K562 (cell line): ENCODE data around the gene DMXL1. TPM values are rescaled to one million over a fixed set of nuclear protein-coding genes. Genes with fewer than 3 reads are reported as not detected.

Experiments
- ARID3A ChIP-seq: IDR thresholded peaks from 2 replicates; pipeline ENCODE4 v1.6.1; 2012; ENCODE audit warnings: low read depth, low read length, improper control_type of control experiment, borderline replicate concordance
- CREM ChIP-seq: IDR thresholded peaks from 2 replicates; pipeline ENCODE4 v1.6.1; 2014; ENCODE audit warnings: antibody characterized with exemption, low read depth
- CSDE1 ChIP-seq, 2 experiments: fragments of 450-650 bp; IDR thresholded peaks; 2 replicates each; pipeline ENCODE4 v1.6.1; 2016; ENCODE audit warnings: mild to moderate bottlenecking in 1 of 2
- ETS2 ChIP-seq: IDR thresholded peaks from 2 replicates; pipeline ENCODE4 v1.6.1; 2016; ENCODE audit warnings: borderline replicate concordance, missing genetic modification characterization, mild to moderate bottlenecking, moderate library complexity, missing compliant biosample characterization; ENCODE audit not compliant: poor library complexity, severe bottlenecking
- IFI16 ChIP-seq: fragments of 250-450 bp; sonication (Bioruptor Pico); IDR thresholded peaks from 2 replicates; pipeline ENCODE4 v2.1.2; 2022; ENCODE audit warnings: mild to moderate bottlenecking, inconsistent platforms
- KLF6 ChIP-seq: fragments of 250-450 bp; sonication (Bioruptor Pico); IDR thresholded peaks from 2 replicates; pipeline ENCODE4 v1.4.0; 2020; ENCODE audit warnings: mild to moderate bottlenecking, moderate library complexity, borderline replicate concordance
- LEF1 ChIP-seq: fragments of 450-650 bp; IDR thresholded peaks from 2 replicates; pipeline ENCODE4 v1.6.1; 2016; ENCODE audit warnings: mild to moderate bottlenecking
- MAX ChIP-seq: sonication (generic); formaldehyde crosslinking; IDR thresholded peaks from 2 replicates; pipeline ENCODE4 v1.9.0; 2022; ENCODE audit warnings: mild to moderate bottlenecking, missing genetic modification reagents
- POLR2AphosphoS5 ChIP-seq: IDR thresholded peaks from 2 replicates; pipeline ENCODE4 v1.6.1; 2011; ENCODE audit warnings: mild to moderate bottlenecking, low read depth, low read length, moderate library complexity; ENCODE audit not compliant: control insufficient read depth, insufficient read depth
- POLR2G ChIP-seq: fragments of 200-400 bp; formaldehyde crosslinking; IDR thresholded peaks from 2 replicates; pipeline ENCODE4 v1.6.1; 2017; ENCODE audit warnings: low read depth, mild to moderate bottlenecking, antibody characterized with exemption, low read length, moderate library complexity
- RBM15 ChIP-seq: fragments of 200-400 bp; formaldehyde crosslinking; IDR thresholded peaks from 2 replicates; pipeline ENCODE4 v1.6.1; 2018; ENCODE audit warnings: mild to moderate bottlenecking, low read length, moderate library complexity; ENCODE audit not compliant: insufficient read depth
- SMAD2 ChIP-seq: fragments of 150-350 bp; IDR thresholded peaks from 2 replicates; pipeline ENCODE4 v1.6.1; 2014; ENCODE audit warnings: low read depth, mild to moderate bottlenecking, low read length
- STAG1 ChIP-seq: sonication (generic); formaldehyde crosslinking; IDR thresholded peaks from 2 replicates; pipeline ENCODE4 v1.5.0; 2020; ENCODE audit warnings: missing genetic modification reagents, borderline replicate concordance
- TBL1XR1 ChIP-seq, 2 experiments: IDR thresholded peaks; 2 replicates each; pipeline ENCODE4 v1.6.1; 2012; ENCODE audit warnings: improper control_type of control experiment in 2 of 2, low read length in 2 of 2, mild to moderate bottlenecking in 1 of 2
- TCF7 ChIP-seq: sonication (generic); IDR thresholded peaks from 2 replicates; pipeline ENCODE4 v1.6.1; 2016; ENCODE audit warnings: antibody characterized with exemption, borderline replicate concordance
- TFAP4 ChIP-seq: sonication (generic); formaldehyde crosslinking; IDR thresholded peaks from 2 replicates; pipeline ENCODE4 v1.8.0; 2022; ENCODE audit warnings: missing genetic modification reagents, mild to moderate bottlenecking, moderate library complexity, borderline replicate concordance
- ZNF444 ChIP-seq: fragments of 250-450 bp; sonication (Bioruptor Pico); IDR thresholded peaks from 2 replicates; pipeline ENCODE4 v1.4.0; 2020; ENCODE audit warnings: mild to moderate bottlenecking, moderate library complexity
- ZNF583 ChIP-seq: fragments of 250-450 bp; sonication (Bioruptor Pico); IDR thresholded peaks from 2 replicates; pipeline ENCODE4 v1.4.0; 2020
- polyA plus RNA-seq, 8 experiments: library from polyadenylated mRNA; depleted of rRNA in 4 of 8; stranded (reverse) in 5 of 8; unstranded in 3 of 8; fragments of >200 nt; fragmentation: Nextera tagmentation in 2 of 8; fragmentation: Illumina TruSeq in 1 of 8; extraction: Ambion mirVana in 2 of 8; extraction: Trizol in 1 of 8; gene quantifications; 2 replicates each; pipeline versions ENCODE4 v1.2.1 to v1.2.3, GENCODE V29; 2011 to 2014; ENCODE audit warnings: inconsistent platforms in 1 of 8, missing spikeins in 1 of 8
- total RNA-seq, 7 experiments: library from RNA; depleted of rRNA in 6 of 7; stranded (reverse); fragments of >200 nt in 6 of 7; fragmentation: Illumina TruSeq in 2 of 7; extraction: Trizol in 2 of 7; gene quantifications; 2 replicates each; pipeline versions ENCODE4 v1.2.1 to v1.2.3, GENCODE V29; 2011 to 2021; ENCODE audit warnings: low replicate concordance in 1 of 7
- TF ChIP-seq, protein P1 (sequence below): fragments of 450-650 bp; formaldehyde crosslinking; IDR thresholded peaks from 2 replicates; pipeline ENCODE4 v1.4.0; 2020; ENCODE audit warnings: mild to moderate bottlenecking, mixed read lengths
- TF ChIP-seq, protein P2 (sequence below): fragments of 250-450 bp; sonication (Bioruptor Pico); IDR thresholded peaks from 2 replicates; pipeline ENCODE4 v1.8.0; 2022; ENCODE audit warnings: inconsistent platforms
- TF ChIP-seq, protein P3 (sequence below): fragments of 200-800 bp; sonication (Bioruptor generic); IDR thresholded peaks from 2 replicates; pipeline ENCODE4 v1.6.1; 2017; ENCODE audit warnings: missing genetic modification characterization, missing compliant biosample characterization

Gene DMXL1
- total and polyA plus RNA-seq, 9 of the 15 experiments (the other 6 are each of a cell fraction or from before 2014, with no cell fraction given) = 8.3 to 40.3 (median 30.6) TPM

DNA sequence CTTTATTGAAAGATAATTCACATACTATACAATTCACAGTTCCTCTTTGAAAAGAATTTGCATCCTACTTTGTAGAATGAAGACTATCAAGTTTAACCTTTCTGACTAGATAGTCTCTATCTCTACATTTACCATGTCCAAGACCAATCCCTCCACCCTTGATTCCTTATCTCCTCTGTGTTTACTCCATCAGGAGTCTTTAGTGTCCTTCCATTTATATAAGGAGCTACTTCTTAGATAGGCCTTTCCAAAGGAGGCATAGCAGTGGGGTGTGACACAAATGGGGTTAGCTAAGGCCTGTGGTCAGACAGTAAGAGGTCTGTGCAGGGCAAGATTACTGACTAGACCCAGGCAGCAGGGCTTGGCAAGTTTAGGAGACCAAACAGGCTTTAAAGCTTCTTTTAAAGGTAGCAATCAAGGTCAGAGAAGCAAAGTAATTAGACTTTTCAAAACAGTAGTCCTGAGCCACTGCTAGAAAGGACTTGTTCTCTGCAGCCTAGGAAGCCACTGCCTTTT, 11.1 kb upstream of the DMXL1 start (continued):
- TF ChIP-seq, protein P1, sequence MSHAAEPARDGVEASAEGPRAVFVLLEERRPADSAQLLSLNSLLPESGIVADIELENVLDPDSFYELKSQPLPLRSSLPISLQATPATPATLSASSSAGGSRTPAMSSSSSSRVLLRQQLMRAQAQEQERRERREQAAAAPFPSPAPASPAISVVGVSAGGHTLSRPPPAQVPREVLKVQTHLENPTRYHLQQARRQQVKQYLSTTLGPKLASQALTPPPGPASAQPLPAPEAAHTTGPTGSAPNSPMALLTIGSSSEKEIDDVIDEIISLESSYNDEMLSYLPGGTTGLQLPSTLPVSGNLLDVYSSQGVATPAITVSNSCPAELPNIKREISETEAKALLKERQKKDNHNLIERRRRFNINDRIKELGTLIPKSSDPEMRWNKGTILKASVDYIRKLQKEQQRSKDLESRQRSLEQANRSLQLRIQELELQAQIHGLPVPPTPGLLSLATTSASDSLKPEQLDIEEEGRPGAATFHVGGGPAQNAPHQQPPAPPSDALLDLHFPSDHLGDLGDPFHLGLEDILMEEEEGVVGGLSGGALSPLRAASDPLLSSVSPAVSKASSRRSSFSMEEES (CRISPR knock-in tag) = no peak
- TF ChIP-seq CREM (peak; percentile 33; the same call in 1 of the 2 replicates), POLR2G (no peak), ZNF583 (CRISPR knock-in tag) (no peak), ARID3A (no peak), TBL1XR1 (IDR thresholded peaks at IDR 0.05; ENCODE audit: low read length in 2 of 2) (peak in 1 of 2 experiments; percentile 58; a peak in 1 of 4 replicates), ZNF444 (no peak), TCF7 (no peak), LEF1 (no peak), KLF6 (CRISPR knock-in tag) (no peak), ETS2 (no peak), RBM15 (no peak), SMAD2 (no peak), MAX (CRISPR knock-in tag) (no peak), TFAP4 (CRISPR knock-in tag) (no peak), IFI16 (no peak), POLR2AphosphoS5 (peak; percentile 29; the same call in 1 of the 2 replicates), STAG1 (CRISPR knock-in tag) (no peak), CSDE1 (IDR thresholded peaks at IDR 0.05) (no peak)
- TF ChIP-seq, protein P2, sequence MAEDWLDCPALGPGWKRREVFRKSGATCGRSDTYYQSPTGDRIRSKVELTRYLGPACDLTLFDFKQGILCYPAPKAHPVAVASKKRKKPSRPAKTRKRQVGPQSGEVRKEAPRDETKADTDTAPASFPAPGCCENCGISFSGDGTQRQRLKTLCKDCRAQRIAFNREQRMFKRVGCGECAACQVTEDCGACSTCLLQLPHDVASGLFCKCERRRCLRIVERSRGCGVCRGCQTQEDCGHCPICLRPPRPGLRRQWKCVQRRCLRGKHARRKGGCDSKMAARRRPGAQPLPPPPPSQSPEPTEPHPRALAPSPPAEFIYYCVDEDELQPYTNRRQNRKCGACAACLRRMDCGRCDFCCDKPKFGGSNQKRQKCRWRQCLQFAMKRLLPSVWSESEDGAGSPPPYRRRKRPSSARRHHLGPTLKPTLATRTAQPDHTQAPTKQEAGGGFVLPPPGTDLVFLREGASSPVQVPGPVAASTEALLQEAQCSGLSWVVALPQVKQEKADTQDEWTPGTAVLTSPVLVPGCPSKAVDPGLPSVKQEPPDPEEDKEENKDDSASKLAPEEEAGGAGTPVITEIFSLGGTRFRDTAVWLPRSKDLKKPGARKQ = no peak
- TF ChIP-seq, protein P3, sequence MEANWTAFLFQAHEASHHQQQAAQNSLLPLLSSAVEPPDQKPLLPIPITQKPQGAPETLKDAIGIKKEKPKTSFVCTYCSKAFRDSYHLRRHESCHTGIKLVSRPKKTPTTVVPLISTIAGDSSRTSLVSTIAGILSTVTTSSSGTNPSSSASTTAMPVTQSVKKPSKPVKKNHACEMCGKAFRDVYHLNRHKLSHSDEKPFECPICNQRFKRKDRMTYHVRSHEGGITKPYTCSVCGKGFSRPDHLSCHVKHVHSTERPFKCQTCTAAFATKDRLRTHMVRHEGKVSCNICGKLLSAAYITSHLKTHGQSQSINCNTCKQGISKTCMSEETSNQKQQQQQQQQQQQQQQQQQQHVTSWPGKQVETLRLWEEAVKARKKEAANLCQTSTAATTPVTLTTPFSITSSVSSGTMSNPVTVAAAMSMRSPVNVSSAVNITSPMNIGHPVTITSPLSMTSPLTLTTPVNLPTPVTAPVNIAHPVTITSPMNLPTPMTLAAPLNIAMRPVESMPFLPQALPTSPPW (CRISPR knock-in tag) = no peak; the same call in 1 of the 2 replicates
